ENCODE results near the gene C6orf118. TPM values are rescaled to one million over a fixed set of nuclear protein-coding genes. Genes with fewer than 3 reads are reported as not detected.
A peak's percentile ranks its signal among the peaks of the same experiment; 100 is the strongest.

The C6orf118 gene
- total RNA-seq, 1 donor from 2014 or later: 6.5 TPM

- Histone ChIP-seq H3K36me3 (no peaks in the 10 kb centered on the region), H3K4me3 (no peak overlapping the region), H3K4me1 (no peaks in the 10 kb centered on the region), H3K27me3 (ENCODE audit: low read depth) (no peaks in the 10 kb centered on the region), H3K9me3 (peaks cover 10% of the 10 kb centered on the region), H3K27ac (no peak overlapping the region)
- no peak for ATAC-seq
- no peak for TF ChIP-seq CTCF (IDR thresholded peaks at IDR 0.05)
- intact Hi-C loops (cut with DNase I): no loop called here
- no peak for DNase-seq
Measured at GRCh38 chr6:165321150-165321549, 11.7 kb upstream of the C6orf118 start.

GRCh38 chr6:165317723-165318122 is 8.3 kb upstream of the C6orf118 start:
- no peak for DNase-seq
- no peaks in the 10 kb centered on the region for H3K36me3 ChIP-seq
- H3K27me3 ChIP-seq (ENCODE audit: low read depth): no peaks in the 10 kb centered on the region
- no peak for TF ChIP-seq CTCF (IDR thresholded peaks at IDR 0.05)
- no peak for ATAC-seq
- H3K9me3 ChIP-seq: peaks cover 10% of the 10 kb centered on the region
- H3K27ac ChIP-seq: no peak overlapping the region
- H3K4me3 ChIP-seq: no peak overlapping the region
- intact Hi-C loops (cut with DNase I): no loop called here
- no peaks in the 10 kb centered on the region for H3K4me1 ChIP-seq

DNA sequence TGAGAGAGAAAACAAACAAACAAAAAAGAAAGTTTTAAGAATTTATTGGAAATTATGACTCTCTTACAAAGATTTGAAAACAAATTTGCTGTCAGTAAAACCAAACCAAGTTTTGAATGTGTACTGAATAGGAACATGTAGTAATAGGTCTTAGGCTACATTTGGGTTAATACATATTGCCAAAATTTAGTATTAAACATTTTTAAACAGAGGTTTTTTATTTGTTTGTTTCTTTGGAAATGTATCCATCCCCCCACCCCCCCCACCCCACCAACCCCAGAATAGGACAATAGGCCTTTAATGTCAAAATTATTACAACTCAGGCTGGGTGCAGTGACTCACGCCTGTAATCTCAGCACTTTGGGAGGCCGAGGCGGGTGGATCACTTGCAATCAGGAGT is 2.5 kb downstream of the C6orf118 start:
- ATAC-seq: no peak
- Histone ChIP-seq H3K27ac (no peak overlapping the region), H3K4me3 (no peak overlapping the region), H3K9me3 (no peaks in the 10 kb centered on the region), H3K4me1 (peaks cover 5% of the 10 kb centered on the region), H3K27me3 (ENCODE audit: low read depth) (no peaks in the 10 kb centered on the region), H3K36me3 (no peaks in the 10 kb centered on the region)
- DNase-seq: no peak
- TF ChIP-seq CTCF (IDR thresholded peaks at IDR 0.05): no peak
- intact Hi-C loops (cut with DNase I): no loop called here

GRCh38 chr6:165301372-165302246 is 7.8 kb downstream of the C6orf118 start:
- H3K4me3 ChIP-seq: no peak overlapping the region
- no peak for TF ChIP-seq CTCF (IDR thresholded peaks at IDR 0.05)
- H3K27ac ChIP-seq: no peak overlapping the region
- intact Hi-C loops (cut with DNase I): no loop called here
- DNase-seq (no peak), ATAC-seq (peak in 1 of 2 donors; percentile 35)
- H3K36me3 ChIP-seq: no peaks in the 10 kb centered on the region
- no peaks in the 10 kb centered on the region for H3K4me1 ChIP-seq
- no peaks in the 10 kb centered on the region for H3K27me3 ChIP-seq (ENCODE audit: low read depth)
- no peaks in the 10 kb centered on the region for H3K9me3 ChIP-seq

- intact Hi-C loops (cut with DNase I): no loop called here
- no peak for ATAC-seq
- Histone ChIP-seq H3K27ac (no peak overlapping the region), H3K27me3 (ENCODE audit: low read depth) (no peaks in the 10 kb centered on the region), H3K9me3 (no peaks in the 10 kb centered on the region), H3K4me1 (no peaks in the 10 kb centered on the region), H3K36me3 (no peaks in the 10 kb centered on the region), H3K4me3 (no peak overlapping the region)
- DNase-seq: no peak
- TF ChIP-seq CTCF (IDR thresholded peaks at IDR 0.05): no peak
Measured at GRCh38 chr6:165300422-165300936, 8.9 kb downstream of the C6orf118 start.
